ENCODE results near the gene MUC5AC. TPM values are rescaled to one million over a fixed set of nuclear protein-coding genes. Genes with fewer than 3 reads are reported as not detected.
"Not testable (repeated sequence)": the region's sequence is repeated elsewhere in the genome, so short reads cannot be mapped to it uniquely, and the experiment has no call there.

The MUC5AC gene
- total RNA-seq, 1 donor from 2014 or later: not detected

GRCh38 chr11:1157341-1157644 is 460 bp upstream of the MUC5AC start:
- TF ChIP-seq CTCF (IDR thresholded peaks at IDR 0.05; ENCODE audit: unreplicated experiment): no peak
- no peaks in the 10 kb centered on the region for H3K9me3 Mint-ChIP-seq (ENCODE audit: unreplicated experiment)
- no peak for DNase-seq (ENCODE audit: low spot score)
- no peak overlapping the region for H3K4me3 Mint-ChIP-seq (ENCODE audit: unreplicated experiment)
- H3K4me1 Mint-ChIP-seq (ENCODE audit: unreplicated experiment): no peaks in the 10 kb centered on the region
- H3K27ac Mint-ChIP-seq (ENCODE audit: unreplicated experiment): peak overlapping the region; percentile 32
- H3K27me3 Mint-ChIP-seq (ENCODE audit: unreplicated experiment): peaks cover 2% of the 10 kb centered on the region
- H3K36me3 Mint-ChIP-seq (ENCODE audit: low read depth, unreplicated experiment): no peaks in the 10 kb centered on the region

GRCh38 chr11:1158681-1159487 is 1.1 kb downstream of the MUC5AC start:
- no peak for DNase-seq (ENCODE audit: low spot score)
- Mint-ChIP-seq H3K36me3 (ENCODE audit: low read depth, unreplicated experiment) (no peaks in the 10 kb centered on the region), H3K27ac (ENCODE audit: unreplicated experiment) (no peak overlapping the region), H3K4me1 (ENCODE audit: unreplicated experiment) (no peaks in the 10 kb centered on the region), H3K4me3 (ENCODE audit: unreplicated experiment) (no peak overlapping the region), H3K9me3 (ENCODE audit: unreplicated experiment) (no peaks in the 10 kb centered on the region), H3K27me3 (ENCODE audit: unreplicated experiment) (no peaks in the 10 kb centered on the region)
- no peak for TF ChIP-seq CTCF (IDR thresholded peaks at IDR 0.05; ENCODE audit: unreplicated experiment)

GRCh38 chr11:1159488-1160220 is 1.9 kb downstream of the MUC5AC start:
- not testable (repeated sequence) for H3K27ac Mint-ChIP-seq (ENCODE audit: unreplicated experiment); H3K4me1 Mint-ChIP-seq (ENCODE audit: unreplicated experiment); H3K4me3 Mint-ChIP-seq (ENCODE audit: unreplicated experiment); H3K27me3 Mint-ChIP-seq (ENCODE audit: unreplicated experiment); DNase-seq (ENCODE audit: low spot score); H3K9me3 Mint-ChIP-seq (ENCODE audit: unreplicated experiment); H3K36me3 Mint-ChIP-seq (ENCODE audit: low read depth, unreplicated experiment)

- Mint-ChIP-seq H3K27me3 (ENCODE audit: unreplicated experiment) (no peaks in the 10 kb centered on the region), H3K27ac (ENCODE audit: unreplicated experiment) (no peak overlapping the region), H3K9me3 (ENCODE audit: unreplicated experiment) (no peaks in the 10 kb centered on the region), H3K36me3 (ENCODE audit: low read depth, unreplicated experiment) (no peaks in the 10 kb centered on the region), H3K4me1 (ENCODE audit: unreplicated experiment) (no peaks in the 10 kb centered on the region), H3K4me3 (ENCODE audit: unreplicated experiment) (no peak overlapping the region)
- DNase-seq (ENCODE audit: low spot score): no peak
- TF ChIP-seq CTCF (IDR thresholded peaks at IDR 0.05; ENCODE audit: unreplicated experiment): no peak
Measured at GRCh38 chr11:1160231-1161101, 2.7 kb downstream of the MUC5AC start.

GRCh38 chr11:1161410-1162137 is 3.8 kb downstream of the MUC5AC start:
- no peak for TF ChIP-seq CTCF (IDR thresholded peaks at IDR 0.05; ENCODE audit: unreplicated experiment)
- no peaks in the 10 kb centered on the region for H3K9me3 Mint-ChIP-seq (ENCODE audit: unreplicated experiment)
- DNase-seq (ENCODE audit: low spot score): no peak
- H3K27ac Mint-ChIP-seq (ENCODE audit: unreplicated experiment): no peak overlapping the region
- H3K27me3 Mint-ChIP-seq (ENCODE audit: unreplicated experiment): no peaks in the 10 kb centered on the region
- no peaks in the 10 kb centered on the region for H3K4me1 Mint-ChIP-seq (ENCODE audit: unreplicated experiment)
- H3K36me3 Mint-ChIP-seq (ENCODE audit: low read depth, unreplicated experiment): no peaks in the 10 kb centered on the region
- H3K4me3 Mint-ChIP-seq (ENCODE audit: unreplicated experiment): no peak overlapping the region
